ENCODE measurements around the gene DNAH1. TPM values are rescaled to one million over a fixed set of nuclear protein-coding genes. Genes with fewer than 3 reads are reported as not detected.

DNAH1 gene
- total RNA-seq, 1 donor, result 8.7 TPM

DNA sequence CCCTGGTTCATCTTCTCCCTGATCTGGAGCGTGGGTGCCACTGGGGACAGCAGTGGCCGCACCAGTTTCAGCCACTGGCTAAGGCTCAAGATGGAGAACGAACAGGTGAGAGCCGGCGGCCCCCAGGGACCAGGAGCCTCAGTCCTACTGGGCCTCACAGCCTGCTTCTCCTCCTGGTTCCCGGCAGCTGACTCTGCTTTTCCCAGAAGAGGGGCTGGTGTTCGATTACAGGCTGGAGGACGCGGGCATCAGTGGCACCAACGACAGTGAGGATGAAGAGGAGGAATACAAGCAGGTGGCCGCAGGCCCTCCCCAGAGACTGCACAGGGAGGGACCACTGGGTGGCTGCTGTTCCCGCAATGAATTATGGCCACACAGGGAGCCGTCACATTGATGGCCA is 54.4 kb downstream of the DNAH1 start:
- Histone ChIP-seq H3K79me2 (ENCODE audit: insufficient read depth, low read length) (no peaks in the 10 kb centered on the region), H3K4me2 (ENCODE audit: insufficient read depth, low read length) (no peak overlapping the region), H3K27ac (ENCODE audit: low read depth, low read length) (no peak overlapping the region), H3K36me3 (ENCODE audit: insufficient read depth, low read length) (no peaks in the 10 kb centered on the region), H4K20me1 (ENCODE audit: insufficient read depth, low read length) (no peaks in the 10 kb centered on the region), H3K4me3 (ENCODE audit: insufficient read depth, low read length) (no peak overlapping the region), H3K9me3 (ENCODE audit: low read depth, low read length) (no peaks in the 10 kb centered on the region), H3K27me3 (ENCODE audit: insufficient read depth, low read length) (no peaks in the 10 kb centered on the region), H2AFZ (ENCODE audit: low read length) (no peak overlapping the region), H3K4me1 (ENCODE audit: insufficient read depth, low read length) (no peaks in the 10 kb centered on the region)
- TF ChIP-seq, protein P1, sequence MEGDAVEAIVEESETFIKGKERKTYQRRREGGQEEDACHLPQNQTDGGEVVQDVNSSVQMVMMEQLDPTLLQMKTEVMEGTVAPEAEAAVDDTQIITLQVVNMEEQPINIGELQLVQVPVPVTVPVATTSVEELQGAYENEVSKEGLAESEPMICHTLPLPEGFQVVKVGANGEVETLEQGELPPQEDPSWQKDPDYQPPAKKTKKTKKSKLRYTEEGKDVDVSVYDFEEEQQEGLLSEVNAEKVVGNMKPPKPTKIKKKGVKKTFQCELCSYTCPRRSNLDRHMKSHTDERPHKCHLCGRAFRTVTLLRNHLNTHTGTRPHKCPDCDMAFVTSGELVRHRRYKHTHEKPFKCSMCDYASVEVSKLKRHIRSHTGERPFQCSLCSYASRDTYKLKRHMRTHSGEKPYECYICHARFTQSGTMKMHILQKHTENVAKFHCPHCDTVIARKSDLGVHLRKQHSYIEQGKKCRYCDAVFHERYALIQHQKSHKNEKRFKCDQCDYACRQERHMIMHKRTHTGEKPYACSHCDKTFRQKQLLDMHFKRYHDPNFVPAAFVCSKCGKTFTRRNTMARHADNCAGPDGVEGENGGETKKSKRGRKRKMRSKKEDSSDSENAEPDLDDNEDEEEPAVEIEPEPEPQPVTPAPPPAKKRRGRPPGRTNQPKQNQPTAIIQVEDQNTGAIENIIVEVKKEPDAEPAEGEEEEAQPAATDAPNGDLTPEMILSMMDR (IDR thresholded peaks at IDR 0.05; ENCODE audit: extremely low read depth, low read depth, low read length), result no peak
- DNase-seq (ENCODE audit: insufficient read length, low spot score, missing footprints), result no peak

DNA sequence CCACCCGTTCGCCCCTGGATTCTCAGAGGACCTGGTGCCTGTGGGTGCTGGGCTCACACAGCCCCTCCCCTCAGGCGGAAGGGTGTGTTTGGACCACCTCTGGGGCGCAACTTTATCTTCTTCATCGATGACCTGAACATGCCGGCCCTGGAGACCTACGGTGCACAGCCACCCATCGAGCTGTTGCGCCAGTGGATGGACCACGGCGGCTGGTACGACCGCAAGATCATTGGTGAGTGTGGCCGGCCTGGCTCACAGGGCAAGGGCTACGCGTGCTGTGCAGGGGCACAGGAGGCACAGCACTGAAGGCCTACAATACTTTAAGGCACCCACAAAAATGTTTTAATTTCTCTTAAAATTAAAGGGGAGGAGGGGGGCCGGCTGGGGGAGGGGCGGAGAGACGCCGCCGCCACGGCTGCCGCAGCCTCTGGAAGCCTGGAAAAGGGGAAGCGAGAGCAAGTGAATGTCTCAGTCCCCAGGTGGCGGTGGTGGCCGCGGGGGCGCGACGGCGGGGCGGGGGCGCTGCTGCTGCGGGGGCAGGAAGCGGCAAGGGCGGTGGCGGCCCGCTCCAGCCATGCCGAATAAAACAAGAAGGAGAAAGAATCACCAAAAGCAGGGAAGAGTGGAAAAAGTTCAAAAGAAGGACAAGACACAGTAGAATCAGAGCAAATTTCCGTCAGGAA is 56.8 kb downstream of the DNAH1 start:
- Histone ChIP-seq H3K79me2 (ENCODE audit: insufficient read depth, low read length) (no peaks in the 10 kb centered on the region), H3K9me3 (ENCODE audit: low read depth, low read length) (no peaks in the 10 kb centered on the region), H2AFZ (ENCODE audit: low read length) (no peak overlapping the region), H4K20me1 (ENCODE audit: insufficient read depth, low read length) (no peaks in the 10 kb centered on the region), H3K4me1 (ENCODE audit: insufficient read depth, low read length) (no peaks in the 10 kb centered on the region), H3K4me3 (ENCODE audit: insufficient read depth, low read length) (no peak overlapping the region), H3K27ac (ENCODE audit: low read depth, low read length) (no peak overlapping the region), H3K36me3 (ENCODE audit: insufficient read depth, low read length) (no peaks in the 10 kb centered on the region), H3K27me3 (ENCODE audit: insufficient read depth, low read length) (no peaks in the 10 kb centered on the region), H3K4me2 (ENCODE audit: insufficient read depth, low read length) (peak overlapping the region; percentile 28)
- no peak for DNase-seq (ENCODE audit: insufficient read length, low spot score, missing footprints)
- TF ChIP-seq, protein P1 (IDR thresholded peaks at IDR 0.05; ENCODE audit: extremely low read depth, low read depth, low read length), result no peak

DNA sequence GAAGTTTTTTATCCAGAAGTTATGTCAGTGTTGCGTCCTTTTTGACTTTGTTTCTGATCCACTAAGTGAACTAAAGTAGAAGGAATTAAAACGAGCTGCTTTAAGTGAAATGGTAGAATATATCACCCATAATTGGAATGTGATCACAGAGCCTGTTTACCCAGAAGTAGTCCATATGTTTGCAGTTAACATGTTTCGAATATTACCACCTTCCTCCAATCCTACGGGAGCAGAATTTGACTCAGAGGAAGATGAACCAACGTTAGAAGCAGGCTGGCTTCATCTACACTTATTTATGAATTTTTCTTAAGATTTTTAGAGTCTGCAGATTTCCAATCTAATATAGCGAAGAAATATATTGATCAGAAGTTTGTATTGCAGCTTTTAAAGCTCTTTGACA is 57.6 kb downstream of the DNAH1 start:
- Histone ChIP-seq H3K9me3 (ENCODE audit: low read depth, low read length) (no peaks in the 10 kb centered on the region), H3K4me3 (ENCODE audit: insufficient read depth, low read length) (no peak overlapping the region), H3K4me1 (ENCODE audit: insufficient read depth, low read length) (no peaks in the 10 kb centered on the region), H2AFZ (ENCODE audit: low read length) (no peak overlapping the region), H3K36me3 (ENCODE audit: insufficient read depth, low read length) (no peaks in the 10 kb centered on the region), H3K27me3 (ENCODE audit: insufficient read depth, low read length) (no peaks in the 10 kb centered on the region), H3K4me2 (ENCODE audit: insufficient read depth, low read length) (peak overlapping the region; percentile 28), H3K27ac (ENCODE audit: low read depth, low read length) (no peak overlapping the region), H4K20me1 (ENCODE audit: insufficient read depth, low read length) (no peaks in the 10 kb centered on the region), H3K79me2 (ENCODE audit: insufficient read depth, low read length) (no peaks in the 10 kb centered on the region)
- TF ChIP-seq, protein P1 (IDR thresholded peaks at IDR 0.05; ENCODE audit: extremely low read depth, low read depth, low read length), result no peak
- no peak for DNase-seq (ENCODE audit: insufficient read length, low spot score, missing footprints)

DNA sequence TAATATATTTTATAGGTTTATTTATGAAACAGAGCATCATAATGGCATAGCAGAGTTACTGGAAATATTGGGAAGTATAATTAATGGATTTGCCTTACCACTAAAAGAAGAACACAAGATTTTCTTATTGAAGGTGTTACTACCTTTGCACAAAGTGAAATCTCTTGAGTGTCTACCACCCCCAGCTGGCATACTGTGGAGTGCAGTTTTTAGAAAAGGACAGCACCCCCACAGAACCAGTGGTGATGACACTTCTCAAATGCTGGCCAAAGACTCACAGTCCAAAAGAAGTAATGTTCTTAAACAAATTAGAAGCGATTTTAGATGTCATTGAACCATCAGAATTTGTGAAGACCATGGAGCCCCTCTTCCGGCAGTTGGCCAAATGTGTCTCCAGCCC is 58.1 kb downstream of the DNAH1 start:
- H3K9me3 ChIP-seq (ENCODE audit: low read depth, low read length), result no peaks in the 10 kb centered on the region
- no peaks in the 10 kb centered on the region for H4K20me1 ChIP-seq (ENCODE audit: insufficient read depth, low read length)
- no peak overlapping the region for H3K4me2 ChIP-seq (ENCODE audit: insufficient read depth, low read length)
- no peaks in the 10 kb centered on the region for H3K27me3 ChIP-seq (ENCODE audit: insufficient read depth, low read length)
- H3K79me2 ChIP-seq (ENCODE audit: insufficient read depth, low read length), result no peaks in the 10 kb centered on the region
- no peak overlapping the region for H2AFZ ChIP-seq (ENCODE audit: low read length)
- TF ChIP-seq, protein P1 (IDR thresholded peaks at IDR 0.05; ENCODE audit: extremely low read depth, low read depth, low read length), result no peak
- no peak overlapping the region for H3K4me3 ChIP-seq (ENCODE audit: insufficient read depth, low read length)
- no peaks in the 10 kb centered on the region for H3K36me3 ChIP-seq (ENCODE audit: insufficient read depth, low read length)
- no peak for DNase-seq (ENCODE audit: insufficient read length, low spot score, missing footprints)
- no peak overlapping the region for H3K27ac ChIP-seq (ENCODE audit: low read depth, low read length)
- H3K4me1 ChIP-seq (ENCODE audit: insufficient read depth, low read length), result no peaks in the 10 kb centered on the region
